ENCODE data around the gene TEKT5. TPM values are rescaled to one million over a fixed set of nuclear protein-coding genes. Genes with fewer than 3 reads are reported as not detected.

TEKT5 gene
- total RNA-seq, 6 experiments from 2014 or later, result 0.20 to 1.3 (median 0.69) TPM; not detected in 2

GRCh38 chr16:10668322-10669045 lies 26.2 kb downstream of the TEKT5 start:
- ATAC-seq, result peak; percentile 49 to 76 (median 62)
- Histone ChIP-seq H3K4me3 (no peak overlapping the region), H3K27ac (no peak overlapping the region), H3K36me3 (no peaks in the 10 kb centered on the region), H3K27me3 (no peaks in the 10 kb centered on the region), H3K4me1 (no peaks in the 10 kb centered on the region), H3K9me3 (no peaks in the 10 kb centered on the region)
- intact Hi-C loops (cut with DNase I), result loop anchor here in 1 of 2 donors (10.0 kb wide), 1 partner anchor 46 kb away; no protein-coding TSS in a partner anchor
- WGBS (ENCODE audit: insufficient coverage, low coverage, low lambda C conversion rate, missing lambda C conversion rate), result 94% methylated on average over 2 of the region's 8 CpGs
- TF ChIP-seq CTCF (IDR thresholded peaks at IDR 0.05) (peak; percentile 25 to 40 (median 38)), POLR2A (IDR thresholded peaks at IDR 0.05) (no peak)
- peak in 1 of 3 donors; percentile 24 for DNase-seq

GRCh38 chr16:10667239-10667638 lies 27.5 kb downstream of the TEKT5 start:
- no peak for ATAC-seq
- Histone ChIP-seq H3K36me3 (no peaks in the 10 kb centered on the region), H3K27ac (no peak overlapping the region), H3K4me1 (no peaks in the 10 kb centered on the region), H3K27me3 (no peaks in the 10 kb centered on the region), H3K4me3 (no peak overlapping the region), H3K9me3 (no peaks in the 10 kb centered on the region)
- intact Hi-C loops (cut with DNase I), result loop anchor here in 1 of 2 donors (10.0 kb wide), 1 partner anchor 48 kb away; no protein-coding TSS in a partner anchor
- TF ChIP-seq CTCF (IDR thresholded peaks at IDR 0.05) (no peak), POLR2A (IDR thresholded peaks at IDR 0.05) (no peak)
- no peak for DNase-seq
- WGBS (ENCODE audit: insufficient coverage, low coverage, low lambda C conversion rate, missing lambda C conversion rate), result 61% methylated on average over 6 of the region's 8 CpGs

- Histone ChIP-seq H3K27ac (no peak overlapping the region), H3K4me3 (no peak overlapping the region), H3K9me3 (no peaks in the 10 kb centered on the region), H3K36me3 (no peaks in the 10 kb centered on the region), H3K4me1 (no peaks in the 10 kb centered on the region), H3K27me3 (no peaks in the 10 kb centered on the region)
- DNase-seq (no peak), ATAC-seq (no peak)
- TF ChIP-seq POLR2A (IDR thresholded peaks at IDR 0.05) (no peak), CTCF (IDR thresholded peaks at IDR 0.05) (no peak)
- intact Hi-C loops (cut with DNase I), result loop anchor here in 1 of 2 donors (10.0 kb wide), 1 partner anchor 49 kb away; no protein-coding TSS in a partner anchor
- WGBS (ENCODE audit: insufficient coverage, low coverage, low lambda C conversion rate, missing lambda C conversion rate), result no CpG with 5 or more reads among the region's 4 CpGs
Measured at GRCh38 chr16:10666291-10666690, 28.4 kb downstream of the TEKT5 start.

GRCh38 chr16:10665166-10665565 lies 29.6 kb downstream of the TEKT5 start:
- DNase-seq (no peak), ATAC-seq (no peak)
- Histone ChIP-seq H3K9me3 (no peaks in the 10 kb centered on the region), H3K27me3 (no peaks in the 10 kb centered on the region), H3K27ac (no peak overlapping the region), H3K4me1 (no peaks in the 10 kb centered on the region), H3K4me3 (no peak overlapping the region), H3K36me3 (no peaks in the 10 kb centered on the region)
- no peak for TF ChIP-seq CTCF (IDR thresholded peaks at IDR 0.05)
- no peak for TF ChIP-seq POLR2A (IDR thresholded peaks at IDR 0.05)
- intact Hi-C loops (cut with DNase I), result loop anchor here in 1 of 2 donors (10.0 kb wide), 1 partner anchor 50 kb away; no protein-coding TSS in a partner anchor
- 70% methylated on average over 4 of the region's 7 CpGs for WGBS (ENCODE audit: insufficient coverage, low coverage, low lambda C conversion rate, missing lambda C conversion rate)

Data from right lobe of liver (tissue), 6 donors.